GM18517 (cell line): ENCODE measurements around the gene ACVR1B.

ENCODE experiments used
- ATAC-seq: cut with Tn5 transposase; IDR thresholded peaks from one replicate; pipeline ENCODE4 v1.9.1; 2021; ENCODE audit warnings: mild to moderate bottlenecking, moderate library complexity; ENCODE audit not compliant: unreplicated experiment

ACVR1B gene

GRCh38 chr12:51951199-51951842 is at the start of gene ACVR1B:
Gene ACVR1B, plus strand, starts transcription at chr12:51951699. Its CDS starts 45 bp downstream, at chr12:51951744.
- ATAC-seq = no peak

GRCh38 chr12:51901881-51902280 is 49.6 kb upstream of the ACVR1B start:
- no peak for ATAC-seq

GRCh38 chr12:51904951-51905470 is 46.5 kb upstream of the ACVR1B start:
- no peak for ATAC-seq

- no peak for ATAC-seq
Measured at GRCh38 chr12:51905471-51906429, 45.7 kb upstream of the ACVR1B start.

- ATAC-seq = no peak
Measured at GRCh38 chr12:51906430-51907082, 44.9 kb upstream of the ACVR1B start.

GRCh38 chr12:51907083-51907855 is 44.2 kb upstream of the ACVR1B start, which contains the start of gene ACVRL1:
Gene ACVRL1, plus strand, starts transcription at chr12:51907504. Its CDS starts 4,971 bp downstream, at chr12:51912475.
- ATAC-seq = no peak

- ATAC-seq = no peak
Measured at GRCh38 chr12:51907856-51908425, 43.6 kb upstream of the ACVR1B start.

GRCh38 chr12:51908876-51909592 is 42.5 kb upstream of the ACVR1B start:
- no peak for ATAC-seq

- ATAC-seq = no peak
Measured at GRCh38 chr12:51910168-51910567, 41.3 kb upstream of the ACVR1B start.

GRCh38 chr12:51910691-51911090 is 40.8 kb upstream of the ACVR1B start:
- ATAC-seq = no peak

- ATAC-seq = no peak
Measured at GRCh38 chr12:51911307-51911706, 40.2 kb upstream of the ACVR1B start.

GRCh38 chr12:51911788-51912711 is 39.4 kb upstream of the ACVR1B start:
- ATAC-seq = no peak

GRCh38 chr12:51913071-51914033 is 38.1 kb upstream of the ACVR1B start:
- ATAC-seq = no peak

GRCh38 chr12:51914034-51914923 is 37.2 kb upstream of the ACVR1B start:
- ATAC-seq = no peak

- ATAC-seq = no peak
Measured at GRCh38 chr12:51915003-51915625, 36.4 kb upstream of the ACVR1B start.

- no peak for ATAC-seq
Measured at GRCh38 chr12:51915951-51916350, 35.5 kb upstream of the ACVR1B start.
